RKO (cell line): ENCODE data around the gene ATF6B.
"Not testable (repeated sequence)": the region's sequence is repeated elsewhere in the genome, so short reads cannot be mapped to it uniquely, and the experiment has no call there.

Experiments
- DNase-seq: peaks from one replicate; pipeline ENCODE4 v3.0.0-alpha.2; 2016; ENCODE audit warnings: low spot score

ATF6B gene

DNA sequence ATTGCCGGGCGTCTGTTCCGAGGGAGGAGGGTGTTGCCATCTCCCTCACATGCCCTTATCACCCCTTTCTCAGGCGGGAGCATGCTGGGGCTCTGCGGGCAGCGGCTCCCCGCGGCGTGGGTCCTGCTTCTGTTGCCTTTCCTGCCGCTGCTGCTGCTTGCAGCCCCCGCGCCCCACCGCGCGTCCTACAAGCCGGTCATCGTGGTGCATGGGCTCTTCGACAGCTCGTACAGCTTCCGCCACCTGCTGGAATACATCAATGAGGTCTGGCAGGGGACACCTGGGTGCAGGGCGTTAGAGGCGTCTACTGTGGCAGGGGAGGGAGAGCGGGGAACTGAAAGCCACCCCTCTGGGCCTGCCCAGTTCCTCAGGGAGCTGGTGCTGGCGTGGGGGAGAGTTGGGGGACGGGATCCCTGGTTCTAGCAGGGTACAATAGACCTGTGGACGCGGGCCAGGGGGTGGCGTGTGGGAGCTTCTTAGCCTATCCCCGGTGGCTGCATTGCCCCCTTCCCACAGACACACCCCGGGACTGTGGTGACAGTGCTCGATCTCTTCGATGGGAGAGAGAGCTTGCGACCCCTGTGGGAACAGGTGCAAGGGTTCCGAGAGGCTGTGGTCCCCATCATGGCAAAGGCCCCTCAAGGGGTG lies 26.6 kb upstream of the ATF6B start:
- peak; percentile 75 for DNase-seq

DNA sequence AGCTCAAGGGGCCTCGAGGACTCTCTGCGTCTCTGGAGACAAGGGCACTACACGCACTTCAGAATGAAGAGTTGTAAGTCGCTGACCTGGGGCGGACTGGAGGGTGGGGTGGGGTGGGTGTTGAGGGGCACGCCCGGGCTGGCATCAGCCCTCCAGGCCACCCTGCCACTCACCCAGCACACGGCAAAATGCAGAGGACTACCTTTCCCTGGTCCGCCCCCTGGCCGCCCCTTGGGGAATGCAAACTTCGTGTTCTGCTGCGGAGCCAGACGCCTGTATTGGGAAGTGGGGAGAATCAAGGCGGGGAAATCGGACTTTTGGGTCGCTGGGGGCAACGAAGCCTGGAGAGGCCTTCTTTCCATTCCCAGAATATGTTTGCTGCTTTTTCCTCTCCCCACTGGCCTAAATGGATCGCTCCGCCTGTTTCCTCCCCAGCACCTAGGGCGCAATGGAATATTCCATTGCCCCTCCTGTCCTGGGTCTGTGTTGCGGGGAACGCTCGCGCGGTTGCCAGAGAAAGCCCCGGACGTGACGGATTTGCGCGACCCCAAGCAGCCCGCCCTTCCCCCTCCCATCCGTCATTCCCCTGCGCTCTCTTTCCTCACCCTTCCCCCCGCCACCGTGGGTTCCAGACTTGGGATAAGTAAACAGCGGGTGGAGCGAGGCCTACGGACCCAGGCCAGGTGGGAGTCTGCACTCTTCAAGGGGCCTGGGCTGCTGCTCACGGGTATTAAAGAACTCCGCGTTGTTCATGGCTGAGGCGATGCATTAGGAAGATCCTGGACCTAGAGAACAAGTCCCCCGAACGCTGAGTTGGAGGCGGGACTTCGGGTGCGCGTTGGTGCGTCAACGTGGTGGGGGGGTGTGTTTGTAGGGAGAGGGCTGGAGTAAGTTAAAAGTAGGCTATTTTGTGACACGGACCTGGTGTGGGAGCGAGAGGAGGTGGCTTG lies 25.8 kb upstream of the ATF6B start, which contains the start of gene PPT2:
PPT2 (plus strand) TSS at position 578 of the 950 bp plus-strand sequence. CDS start 454 bp downstream, outside the sequence.
- peak; percentile 93 for DNase-seq

DNA sequence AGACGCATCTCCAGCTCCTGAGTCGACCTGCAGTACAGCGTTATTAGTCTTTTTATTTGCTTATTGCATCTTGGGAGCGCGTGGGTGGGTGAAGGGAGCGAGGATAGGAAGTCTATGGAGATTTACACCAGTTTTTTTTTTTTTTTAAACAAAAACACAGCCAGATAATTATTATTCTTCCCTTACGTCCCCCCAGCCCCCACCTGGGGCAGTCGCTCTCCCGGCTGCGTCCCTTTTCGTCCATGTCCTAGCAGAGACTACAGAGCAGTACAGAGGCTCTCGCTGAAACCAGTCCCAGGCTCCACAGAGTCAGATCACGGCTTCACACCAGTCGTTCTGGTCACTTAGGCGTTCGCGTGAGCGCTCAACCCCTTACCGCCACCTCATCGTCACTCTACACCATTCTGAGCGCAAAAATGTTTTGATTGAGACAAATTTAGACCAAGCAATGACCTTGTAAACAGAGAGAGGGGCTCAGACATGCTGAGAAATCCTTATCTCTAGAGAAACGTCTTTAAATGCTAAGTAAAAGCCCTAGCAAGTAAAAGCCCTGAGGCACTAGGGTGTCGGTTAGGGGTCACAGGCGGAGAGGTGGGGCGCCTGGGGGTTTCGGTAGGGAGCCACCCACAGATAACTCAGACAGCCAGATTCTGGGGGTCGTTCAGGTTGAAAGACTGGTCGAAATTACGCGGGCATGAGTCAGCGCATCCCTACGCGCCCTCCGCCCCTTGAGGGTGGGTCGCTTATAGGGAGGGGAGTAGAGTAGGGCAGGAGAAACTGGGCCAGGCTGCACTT lies 24.9 kb upstream of the ATF6B start:
- DNase-seq, result no peak

DNA sequence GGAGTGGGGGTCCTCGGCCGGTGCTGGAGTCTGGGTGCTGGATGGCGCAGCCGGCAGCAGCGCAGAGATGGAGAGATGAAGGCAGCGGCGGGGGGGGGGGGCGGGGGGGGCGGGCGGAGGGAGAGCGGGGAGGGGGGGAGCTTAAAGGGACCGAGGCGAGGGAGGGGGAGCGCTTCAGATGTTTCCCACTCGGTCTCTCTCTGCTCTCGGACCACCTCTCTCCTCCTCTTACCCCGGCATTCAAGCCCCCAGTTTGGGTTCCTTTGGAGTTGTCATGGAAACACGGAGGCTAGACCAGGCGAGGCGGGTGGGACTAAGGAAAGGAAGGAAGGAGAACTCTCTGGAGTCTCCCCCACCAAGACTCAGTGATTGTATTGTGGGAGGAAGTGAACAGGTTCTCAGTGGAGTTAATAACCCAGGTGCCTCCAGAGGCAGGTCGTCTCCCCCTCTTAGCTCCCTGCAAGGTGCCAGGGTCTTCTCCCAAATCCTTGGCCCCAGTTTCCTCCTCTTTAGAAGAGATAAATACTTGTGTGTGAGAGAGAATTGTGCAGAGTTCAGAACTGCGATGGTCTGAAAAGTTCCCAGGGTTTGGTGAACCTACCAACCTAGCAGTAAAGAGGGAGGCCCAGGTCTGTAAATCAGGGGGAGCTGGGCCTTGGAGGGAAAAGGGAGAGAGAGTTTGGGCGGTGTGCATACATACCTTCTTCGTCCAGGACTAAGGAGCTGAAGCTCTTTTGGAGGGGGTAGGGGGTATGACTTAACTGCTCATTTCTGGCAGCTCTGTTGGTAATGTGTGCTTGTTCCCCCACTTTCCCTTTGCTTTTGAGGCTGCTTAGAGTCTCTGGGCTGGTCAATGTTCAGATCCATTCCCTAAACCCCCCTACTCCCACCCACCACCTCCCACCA lies 24.1 kb upstream of the ATF6B start, which contains the start of gene PRRT1:
PRRT1 (minus strand) TSS at position 77 of the 906 bp plus-strand sequence. CDS start 112 bp downstream, outside the sequence.
- no peak for DNase-seq

DNA sequence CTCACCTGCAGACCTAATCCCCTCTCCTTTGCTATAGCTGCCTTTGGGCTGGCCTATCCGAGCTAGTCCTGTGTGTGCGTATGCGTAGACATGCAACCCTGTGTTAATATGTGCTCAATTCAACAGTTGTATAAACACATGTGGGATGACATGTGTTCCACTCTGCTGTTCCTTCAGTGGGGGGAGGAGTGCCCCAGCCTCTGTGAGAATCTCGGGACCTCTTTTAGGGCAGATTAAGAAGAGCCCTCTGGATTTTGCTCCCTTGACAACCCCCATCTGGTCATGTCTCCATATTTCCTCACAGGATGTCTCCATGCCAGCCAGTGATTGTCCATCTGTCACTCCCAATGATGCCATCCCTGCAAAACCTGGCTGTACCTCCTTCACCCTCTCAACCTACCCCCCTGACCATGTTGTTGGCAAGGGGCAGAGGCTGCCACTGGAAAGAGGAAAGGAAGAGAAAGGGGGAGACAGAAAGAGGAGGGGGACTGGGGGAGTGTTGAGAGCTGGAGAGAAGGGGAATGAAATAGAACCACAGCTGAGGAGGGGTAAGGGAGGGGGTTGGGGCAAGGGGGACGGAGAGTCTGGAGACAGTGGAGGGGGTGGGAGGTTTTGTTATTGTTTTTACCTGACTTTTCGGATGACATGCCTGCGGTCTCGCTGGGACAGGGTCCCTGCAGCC lies 23.3 kb upstream of the ATF6B start:
- DNase-seq, result no peak

DNA sequence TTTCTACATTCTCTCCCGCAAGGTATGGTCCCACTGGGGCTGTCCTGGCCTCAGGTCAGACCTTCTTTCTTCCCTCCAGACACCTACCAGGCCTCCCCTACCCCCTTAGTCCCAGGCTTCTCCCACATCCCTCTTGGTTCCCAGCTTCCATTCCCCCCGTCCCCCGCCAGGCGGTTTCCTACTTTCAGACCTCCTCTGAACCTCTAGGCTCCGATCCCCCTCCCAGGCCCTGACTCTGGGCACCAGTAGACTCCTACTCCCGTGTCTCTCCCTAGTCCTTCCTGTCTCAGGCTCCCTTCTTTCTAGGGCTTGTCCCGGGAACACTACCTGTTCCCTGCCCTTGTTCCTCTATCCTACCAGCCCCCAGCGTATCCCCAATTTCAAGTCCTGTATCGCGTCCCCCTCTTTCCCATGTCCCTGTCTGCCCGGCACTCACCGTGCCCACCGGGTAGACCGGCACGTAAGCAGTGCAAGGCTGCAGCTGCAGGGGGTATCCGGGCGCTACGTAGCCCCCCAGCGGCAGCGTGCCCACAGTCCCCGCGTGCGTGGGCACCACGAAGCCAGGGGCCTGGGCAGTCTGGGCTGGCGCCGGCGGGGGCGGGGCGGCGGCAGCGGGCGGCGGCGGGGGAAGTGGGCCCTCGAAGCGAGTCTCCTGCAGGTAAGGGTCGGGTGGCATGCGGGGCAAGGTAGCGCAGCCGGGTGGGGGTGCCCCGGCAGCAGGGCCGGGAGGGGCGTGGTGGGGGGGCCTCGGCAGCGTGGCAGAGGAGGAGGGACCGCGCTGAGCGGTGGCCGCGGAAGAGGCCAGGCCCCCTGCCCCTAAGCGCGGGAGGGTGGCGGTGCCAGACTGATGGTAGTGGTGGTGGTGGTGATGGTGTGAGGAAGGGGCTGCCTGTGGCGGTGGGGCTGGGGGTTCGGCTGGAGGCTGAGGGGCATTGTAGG lies 22.2 kb upstream of the ATF6B start:
- no peak for DNase-seq

DNA sequence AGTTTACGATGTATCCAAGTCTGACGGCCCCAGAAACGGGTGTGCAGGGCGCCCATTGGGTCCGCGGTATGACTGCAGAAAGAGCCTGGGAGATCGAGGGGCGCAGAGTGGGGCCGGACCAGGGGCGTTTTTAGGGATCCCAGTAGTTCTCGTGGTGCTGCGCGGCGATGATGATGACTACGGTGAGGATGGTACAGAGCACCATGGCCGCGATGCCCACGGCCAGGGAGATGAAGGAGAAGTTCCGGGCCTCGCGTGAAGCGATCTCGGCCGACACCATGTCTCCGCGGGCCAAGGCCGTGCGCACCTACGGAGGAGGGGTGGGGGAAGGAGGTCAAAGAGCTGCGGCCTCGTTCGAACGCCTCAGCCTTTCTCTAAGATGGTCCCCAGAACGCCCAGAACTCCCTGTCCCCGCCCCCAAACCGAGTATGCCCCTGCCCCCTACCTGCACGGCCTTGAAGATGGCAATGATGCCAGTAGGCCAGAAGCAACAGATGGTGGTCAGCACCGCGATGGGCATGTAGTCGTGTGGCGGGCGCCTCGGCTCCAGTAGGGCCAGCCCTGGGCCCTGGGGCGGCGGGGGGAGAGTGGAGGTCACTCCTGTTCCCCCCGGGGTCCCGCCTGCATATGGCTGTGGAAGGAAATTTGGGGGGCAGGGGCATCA lies 21.2 kb upstream of the ATF6B start:
- no peak for DNase-seq

DNA sequence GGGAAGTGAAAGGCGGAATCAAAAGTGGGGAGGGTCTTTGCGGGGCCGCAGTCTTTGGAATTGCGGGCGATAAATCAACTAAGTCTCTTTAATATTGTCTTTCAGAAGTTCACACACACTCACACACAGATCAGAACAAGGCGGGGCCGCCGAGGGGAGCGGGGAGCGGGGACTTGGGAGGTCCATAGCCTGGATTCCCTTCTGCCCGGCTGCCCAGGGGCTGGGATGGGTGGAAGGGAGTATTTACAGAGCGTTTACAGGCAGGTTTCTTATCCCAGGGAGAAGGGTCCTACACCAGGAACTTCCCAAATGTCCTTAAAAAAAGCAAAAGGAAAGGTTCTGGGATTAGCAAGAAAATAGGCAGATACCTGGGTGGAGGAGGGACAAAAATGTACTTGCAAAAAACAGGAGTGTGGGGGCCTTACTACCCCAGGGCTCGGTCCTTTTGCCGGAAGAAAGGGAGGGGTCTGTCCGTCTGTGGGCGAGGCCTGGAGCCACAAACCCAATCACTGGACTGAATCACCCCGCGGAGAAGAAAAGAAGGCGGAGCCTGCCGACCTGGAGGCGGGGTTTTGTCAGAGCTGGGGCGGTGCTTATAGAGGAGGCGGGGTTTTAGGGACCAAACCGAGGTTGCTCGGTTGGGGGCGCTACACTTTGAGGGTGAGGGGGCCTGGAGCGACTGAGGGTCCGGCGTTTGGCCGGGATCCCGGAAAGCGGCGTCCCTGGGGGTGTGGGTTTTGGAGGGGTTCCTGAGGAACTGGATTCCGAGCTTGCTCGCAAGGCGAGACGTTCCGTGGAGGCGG lies 20.4 kb upstream of the ATF6B start:
- DNase-seq, result no peak

DNA sequence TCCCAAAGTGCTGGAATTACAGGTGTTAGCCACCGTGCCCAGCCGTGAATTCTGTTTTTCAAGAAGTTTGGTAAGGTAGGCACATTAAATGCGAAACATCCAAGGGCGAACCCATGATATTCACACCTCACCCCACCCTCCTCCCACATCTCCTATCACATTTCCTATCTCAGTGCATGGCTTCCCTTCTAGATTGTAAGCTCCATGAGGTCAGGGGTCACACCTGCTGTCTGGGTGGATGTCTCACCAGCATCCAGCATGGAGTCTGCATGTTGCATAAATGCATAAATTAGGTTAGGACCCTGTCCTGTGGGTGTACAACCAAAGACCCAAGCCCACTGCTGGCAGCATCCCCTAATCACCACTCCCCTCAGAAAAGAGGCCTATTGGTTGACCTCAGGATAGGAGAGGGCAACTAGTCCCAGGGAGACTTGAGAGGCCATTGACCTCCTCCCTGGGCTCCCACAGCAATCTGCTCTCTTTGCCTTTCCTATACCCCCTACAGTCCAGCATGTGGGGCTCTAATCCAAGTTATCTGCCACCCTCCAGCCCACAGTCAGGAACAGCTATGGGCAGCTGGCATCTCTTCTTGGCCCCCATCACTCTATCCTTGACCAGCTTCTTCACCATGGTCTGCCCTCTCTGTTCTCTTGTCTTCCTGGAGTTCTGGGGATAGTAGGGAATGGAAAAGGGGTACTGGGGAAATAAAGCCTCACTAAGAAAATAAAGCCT lies 19.5 kb upstream of the ATF6B start:
- no peak for DNase-seq

DNA sequence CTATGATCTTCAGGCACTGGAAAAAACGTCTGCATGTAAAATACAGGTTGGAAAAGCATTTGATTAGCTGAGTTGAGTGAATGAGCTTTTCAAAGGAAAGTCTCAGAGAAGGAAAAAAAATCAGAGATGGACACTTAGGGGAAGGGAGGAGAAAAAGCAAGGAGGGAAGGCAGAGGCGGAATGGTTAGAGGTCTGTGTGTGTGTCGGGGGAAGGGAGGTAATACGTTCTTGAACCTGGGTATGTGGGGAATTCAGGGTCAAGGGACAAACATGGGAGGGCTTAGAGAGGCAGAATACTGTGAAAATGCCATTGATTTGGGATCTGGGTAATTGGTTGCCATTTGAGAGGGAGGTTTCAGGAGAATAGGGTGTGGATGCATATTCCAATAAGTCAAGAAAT lies 18.6 kb upstream of the ATF6B start:
- DNase-seq, result no peak

DNA sequence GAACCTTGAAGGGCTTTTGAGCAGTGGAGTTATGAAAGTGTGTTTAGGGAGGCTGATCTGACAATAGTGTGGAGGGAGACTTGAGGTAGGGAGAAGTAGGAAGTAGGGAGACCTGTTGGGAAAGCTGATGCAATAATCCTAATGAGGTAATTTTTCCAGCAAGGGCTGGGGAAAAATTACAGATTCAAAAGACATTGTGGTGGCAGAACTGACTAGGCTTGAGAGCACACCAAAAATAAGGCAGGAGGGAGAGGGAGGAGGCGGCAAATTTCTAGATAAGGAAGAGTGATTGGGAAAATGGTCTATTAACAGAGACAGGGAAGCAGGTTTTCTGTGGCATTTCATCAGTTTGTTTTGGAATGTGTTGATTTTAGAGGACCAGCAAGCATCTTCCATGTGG lies 18.2 kb upstream of the ATF6B start:
- no peak for DNase-seq

DNA sequence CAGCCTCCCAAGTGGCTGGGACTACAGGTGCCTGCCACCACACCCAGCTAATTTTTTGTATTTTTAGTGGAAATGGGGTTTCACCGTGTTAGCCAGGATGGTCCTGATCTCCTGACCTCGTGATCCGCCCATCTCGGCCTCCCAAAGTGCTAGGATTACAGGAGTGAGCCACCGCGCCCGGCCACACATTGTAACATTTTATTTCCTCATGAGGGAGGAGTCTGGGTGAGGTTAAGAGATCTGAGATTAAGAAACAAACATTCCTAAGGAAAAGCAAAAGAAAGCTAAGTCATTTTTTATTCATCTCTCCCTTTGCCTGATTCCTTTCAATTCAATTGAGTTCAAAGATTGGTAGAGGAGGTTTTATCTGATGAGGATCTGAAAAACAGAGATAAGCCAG lies 16.2 kb upstream of the ATF6B start:
- not testable (repeated sequence) for DNase-seq

DNA sequence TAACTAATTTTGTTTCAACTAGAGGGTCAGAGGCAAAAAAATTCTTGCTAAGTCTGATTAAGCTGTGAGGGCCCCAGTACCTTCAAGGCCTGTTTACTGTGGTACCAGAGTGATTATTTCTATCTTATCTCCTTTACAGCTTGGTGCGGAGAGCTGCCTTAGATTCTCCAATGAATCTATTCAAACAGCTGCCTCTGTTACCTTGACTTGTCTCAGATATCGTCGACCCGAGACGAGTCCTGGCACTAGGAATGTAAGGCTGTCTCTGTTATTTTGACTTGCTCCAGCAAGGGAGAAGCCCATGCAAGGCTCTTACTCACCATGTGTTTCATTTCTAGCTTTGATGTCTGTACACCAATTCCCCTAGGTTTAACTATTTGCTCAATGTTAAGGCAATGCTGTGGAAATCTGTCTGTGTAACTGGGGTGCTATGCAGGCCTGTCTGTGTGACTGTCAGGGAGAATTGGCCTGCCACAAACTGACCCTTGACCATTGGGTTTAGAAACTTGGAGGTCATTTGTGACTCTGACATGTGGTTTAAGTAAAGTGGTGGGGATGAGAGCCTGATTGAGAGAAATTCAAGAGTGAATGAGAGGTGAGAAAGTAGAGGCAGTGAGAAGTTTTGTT lies 12.5 kb upstream of the ATF6B start:
- no peak for DNase-seq

DNA sequence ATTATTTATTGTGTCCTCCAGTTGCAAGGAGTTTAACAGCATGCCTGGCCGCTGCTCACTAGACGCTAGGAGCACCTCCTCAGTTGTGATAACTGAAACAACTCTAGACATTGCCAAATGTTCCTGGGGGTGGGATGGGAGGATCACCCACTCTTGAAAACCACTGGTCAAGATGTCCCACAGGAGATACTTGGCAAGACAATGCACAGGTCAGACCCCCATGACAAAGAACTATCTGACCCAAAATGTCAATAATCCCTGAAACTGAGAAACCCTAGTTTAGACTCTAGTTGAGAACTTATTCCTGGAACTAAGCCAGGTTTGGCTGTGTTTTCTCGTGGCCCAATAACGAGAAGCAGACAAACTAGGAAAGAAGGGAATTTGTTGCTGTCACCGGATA lies 11.5 kb upstream of the ATF6B start:
- DNase-seq, result no peak

DNA sequence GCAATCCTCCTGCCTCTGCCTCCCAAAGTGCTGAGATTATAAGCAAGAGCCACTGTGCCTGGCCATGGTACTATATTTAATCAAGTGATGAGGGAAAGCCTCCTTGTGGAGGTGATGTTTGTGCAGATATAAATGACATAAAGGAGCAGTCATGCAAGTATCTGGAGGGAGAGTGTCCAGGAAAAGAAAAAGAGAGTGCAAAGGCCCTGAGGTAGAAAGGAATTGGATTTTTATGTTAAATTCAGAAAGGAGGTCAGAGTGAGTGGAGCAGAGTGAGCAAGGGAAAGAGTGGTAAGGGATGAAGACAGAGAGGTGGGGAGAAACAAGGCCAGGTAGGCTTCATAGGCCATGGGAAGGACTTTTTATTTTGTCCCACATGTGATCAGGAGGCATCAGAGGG lies 9.4 kb upstream of the ATF6B start:
- DNase-seq, result no peak

DNA sequence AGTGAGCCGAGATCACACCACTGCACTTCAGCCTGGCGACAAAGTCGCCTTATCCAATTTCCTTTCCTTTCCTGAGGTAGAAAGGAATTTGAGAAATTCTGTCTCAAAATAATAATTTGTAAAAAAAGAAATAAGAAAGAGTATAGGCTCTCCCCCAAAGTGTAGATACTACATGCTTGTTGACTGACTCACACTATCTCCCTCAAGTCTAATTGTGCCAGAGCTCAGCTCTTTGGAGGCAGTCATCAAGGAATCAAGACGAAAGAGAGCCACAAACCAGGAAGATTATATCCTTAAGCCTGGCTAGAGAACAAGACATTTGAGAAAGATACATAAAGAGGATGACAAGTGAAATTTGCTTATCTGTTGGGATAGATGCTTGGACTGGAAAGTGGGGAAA lies 5.7 kb upstream of the ATF6B start:
- no peak for DNase-seq

DNA sequence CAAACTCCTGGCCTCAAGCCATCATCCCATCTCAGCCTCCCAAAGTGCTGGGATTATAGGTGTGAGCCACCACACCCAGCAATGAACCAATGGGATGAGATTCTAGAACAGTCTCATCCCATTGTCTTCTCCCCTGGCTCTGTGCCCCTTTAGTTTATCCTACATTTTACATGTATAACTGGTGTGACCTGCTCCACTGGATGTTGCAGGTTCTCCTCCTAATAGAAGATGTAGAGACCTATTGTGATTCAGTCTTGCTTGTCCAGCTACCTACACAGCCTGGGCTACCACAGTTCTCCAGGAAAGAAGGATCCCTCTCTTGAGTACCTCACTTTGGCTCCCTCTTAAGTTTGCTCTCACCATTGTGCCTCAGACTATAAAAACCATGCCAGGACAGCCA lies 4.1 kb upstream of the ATF6B start:
- no peak for DNase-seq
